ENCODE results near the gene CCDC9B. TPM values are rescaled to one million over a fixed set of nuclear protein-coding genes. Genes with fewer than 3 reads are reported as not detected.
A peak's percentile ranks its signal among the peaks of the same experiment; 100 is the strongest.

The CCDC9B gene
- total RNA-seq, 4 donors from 2014 or later, result 2.4 to 43.8 (median 6.6) TPM

GRCh38 chr15:40382580-40383456 lies 42.1 kb upstream of the CCDC9B start, which contains the start of gene KNSTRN:
KNSTRN (plus strand) TSS chr15:40382721; CDS start chr15:40382836, 115 bp downstream.
- TF ChIP-seq POLR2A (IDR thresholded peaks at IDR 0.05), result peak in 1 of 2 donors; percentile 28
- TF ChIP-seq, protein P1, sequence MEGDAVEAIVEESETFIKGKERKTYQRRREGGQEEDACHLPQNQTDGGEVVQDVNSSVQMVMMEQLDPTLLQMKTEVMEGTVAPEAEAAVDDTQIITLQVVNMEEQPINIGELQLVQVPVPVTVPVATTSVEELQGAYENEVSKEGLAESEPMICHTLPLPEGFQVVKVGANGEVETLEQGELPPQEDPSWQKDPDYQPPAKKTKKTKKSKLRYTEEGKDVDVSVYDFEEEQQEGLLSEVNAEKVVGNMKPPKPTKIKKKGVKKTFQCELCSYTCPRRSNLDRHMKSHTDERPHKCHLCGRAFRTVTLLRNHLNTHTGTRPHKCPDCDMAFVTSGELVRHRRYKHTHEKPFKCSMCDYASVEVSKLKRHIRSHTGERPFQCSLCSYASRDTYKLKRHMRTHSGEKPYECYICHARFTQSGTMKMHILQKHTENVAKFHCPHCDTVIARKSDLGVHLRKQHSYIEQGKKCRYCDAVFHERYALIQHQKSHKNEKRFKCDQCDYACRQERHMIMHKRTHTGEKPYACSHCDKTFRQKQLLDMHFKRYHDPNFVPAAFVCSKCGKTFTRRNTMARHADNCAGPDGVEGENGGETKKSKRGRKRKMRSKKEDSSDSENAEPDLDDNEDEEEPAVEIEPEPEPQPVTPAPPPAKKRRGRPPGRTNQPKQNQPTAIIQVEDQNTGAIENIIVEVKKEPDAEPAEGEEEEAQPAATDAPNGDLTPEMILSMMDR (IDR thresholded peaks at IDR 0.05), result peak in 1 of 4 experiments; percentile 11
- Histone ChIP-seq H3K9me3 (no peaks in the 10 kb centered on the region), H3K27ac (peak within 1 kb of the TSS; percentile 25 to 44), H3K4me1 (no peaks in the 10 kb centered on the region), H3K4me3 (peak within 1 kb of the TSS; percentile 62 to 84), H3K36me3 (no peaks in the 10 kb centered on the region), H3K27me3 (no peaks in the 10 kb centered on the region)
- intact Hi-C loops (cut with DNase I; ENCODE audit: low total_unique reads), result no loop called here
- peak; percentile 90 to 92 for DNase-seq

DNA sequence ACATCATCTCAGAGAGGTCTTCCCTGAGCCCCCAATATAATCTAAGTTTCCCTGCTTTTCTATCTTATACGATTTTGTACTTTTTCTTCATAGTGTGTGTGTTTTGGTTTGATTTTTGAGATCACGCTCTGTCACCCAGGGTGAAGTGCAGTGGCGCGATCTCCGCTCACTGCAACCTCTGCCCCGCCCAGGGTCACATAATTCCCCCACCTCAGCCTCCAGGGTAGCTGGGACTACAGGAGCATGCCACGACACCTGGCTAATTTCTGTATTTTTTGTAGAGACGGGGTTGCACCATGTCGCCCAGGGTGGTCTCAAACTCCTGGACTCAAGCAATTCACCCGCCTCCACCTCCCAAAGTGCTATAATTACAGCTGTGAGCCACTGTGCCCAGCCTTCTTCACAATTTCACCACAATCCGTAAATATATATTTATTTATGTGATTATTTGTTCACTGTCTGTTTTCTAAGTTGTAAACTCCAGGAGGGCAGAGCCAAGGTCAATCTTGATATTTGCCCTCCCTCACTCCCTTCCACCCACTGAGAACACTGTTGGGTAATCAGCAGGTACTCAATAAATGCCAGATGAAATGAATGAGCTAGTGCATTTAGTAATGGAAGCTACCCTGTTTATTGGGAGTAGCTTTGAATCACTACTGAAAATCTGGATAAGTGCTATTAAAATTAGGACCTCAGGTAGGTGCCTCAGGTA lies 41.2 kb upstream of the CCDC9B start:
- no peaks in the 10 kb centered on the region for H3K9me3 ChIP-seq
- TF ChIP-seq, protein P1 (IDR thresholded peaks at IDR 0.05), result no peak
- TF ChIP-seq POLR2A (IDR thresholded peaks at IDR 0.05), result no peak
- H3K27ac ChIP-seq, result no peak overlapping the region
- no peak for DNase-seq
- H3K36me3 ChIP-seq, result no peaks in the 10 kb centered on the region
- H3K4me3 ChIP-seq, result no peak overlapping the region
- H3K27me3 ChIP-seq, result no peaks in the 10 kb centered on the region
- intact Hi-C loops (cut with DNase I; ENCODE audit: low total_unique reads), result no loop called here
- H3K4me1 ChIP-seq, result no peaks in the 10 kb centered on the region

GRCh38 chr15:40380636-40381035 lies 39.9 kb upstream of the CCDC9B start:
- Histone ChIP-seq H3K4me1 (no peaks in the 10 kb centered on the region), H3K27ac (no peak overlapping the region), H3K36me3 (no peaks in the 10 kb centered on the region), H3K4me3 (no peak overlapping the region), H3K9me3 (no peaks in the 10 kb centered on the region), H3K27me3 (no peaks in the 10 kb centered on the region)
- TF ChIP-seq, protein P1 (IDR thresholded peaks at IDR 0.05), result no peak
- no peak for TF ChIP-seq POLR2A (IDR thresholded peaks at IDR 0.05)
- intact Hi-C loops (cut with DNase I; ENCODE audit: low total_unique reads), result no loop called here
- no peak for DNase-seq

- intact Hi-C loops (cut with DNase I; ENCODE audit: low total_unique reads), result no loop called here
- no peaks in the 10 kb centered on the region for H3K9me3 ChIP-seq
- H3K4me1 ChIP-seq, result no peaks in the 10 kb centered on the region
- H3K36me3 ChIP-seq, result no peaks in the 10 kb centered on the region
- H3K4me3 ChIP-seq, result no peak overlapping the region
- peak in 1 of 2 donors; percentile 38 for DNase-seq
- TF ChIP-seq, protein P1 (IDR thresholded peaks at IDR 0.05), result no peak
- TF ChIP-seq POLR2A (IDR thresholded peaks at IDR 0.05), result no peak
- no peak overlapping the region for H3K27ac ChIP-seq
- no peaks in the 10 kb centered on the region for H3K27me3 ChIP-seq
These were observed 39.1 kb upstream of the CCDC9B start for GRCh38 chr15:40379853-40380252.

DNA sequence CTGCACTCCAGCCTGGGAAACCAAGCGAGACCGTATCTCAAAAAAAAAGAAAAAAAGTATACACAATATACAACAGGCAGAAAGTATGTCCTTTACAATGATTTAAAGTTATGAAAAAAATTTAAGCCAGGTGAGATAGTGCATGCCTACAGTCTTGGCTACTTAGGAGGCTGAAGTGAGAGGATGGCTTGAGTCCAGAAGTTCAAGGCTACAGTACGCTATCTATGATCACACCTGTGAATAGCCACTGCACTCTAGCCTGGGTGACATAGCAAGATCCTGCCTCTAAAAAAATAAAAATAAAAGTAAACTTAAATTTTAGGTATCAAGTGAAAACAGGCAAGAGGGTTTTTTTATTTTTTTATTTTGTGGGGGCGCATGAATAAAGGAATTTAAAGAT lies 38.6 kb upstream of the CCDC9B start:
- H3K27ac ChIP-seq, result no peak overlapping the region
- H3K27me3 ChIP-seq, result no peaks in the 10 kb centered on the region
- intact Hi-C loops (cut with DNase I; ENCODE audit: low total_unique reads), result no loop called here
- H3K9me3 ChIP-seq, result no peaks in the 10 kb centered on the region
- TF ChIP-seq, protein P1 (IDR thresholded peaks at IDR 0.05), result no peak
- no peak for TF ChIP-seq POLR2A (IDR thresholded peaks at IDR 0.05)
- no peaks in the 10 kb centered on the region for H3K4me1 ChIP-seq
- H3K4me3 ChIP-seq, result no peak overlapping the region
- no peaks in the 10 kb centered on the region for H3K36me3 ChIP-seq
- DNase-seq, result no peak

All from uterus (tissue), 4 donors.